HG02870 (cell line): ENCODE data around the gene GNAI2.
"Not testable (repeated sequence)": the region's sequence is repeated elsewhere in the genome, so short reads cannot be mapped to it uniquely, and the experiment has no call there.

Source experiments
- ATAC-seq: cut with Tn5 transposase; IDR thresholded peaks from one replicate; pipeline ENCODE4 v1.9.1; 2021; ENCODE audit warnings: mild to moderate bottlenecking, moderate library complexity; ENCODE audit not compliant: unreplicated experiment

Gene GNAI2

DNA sequence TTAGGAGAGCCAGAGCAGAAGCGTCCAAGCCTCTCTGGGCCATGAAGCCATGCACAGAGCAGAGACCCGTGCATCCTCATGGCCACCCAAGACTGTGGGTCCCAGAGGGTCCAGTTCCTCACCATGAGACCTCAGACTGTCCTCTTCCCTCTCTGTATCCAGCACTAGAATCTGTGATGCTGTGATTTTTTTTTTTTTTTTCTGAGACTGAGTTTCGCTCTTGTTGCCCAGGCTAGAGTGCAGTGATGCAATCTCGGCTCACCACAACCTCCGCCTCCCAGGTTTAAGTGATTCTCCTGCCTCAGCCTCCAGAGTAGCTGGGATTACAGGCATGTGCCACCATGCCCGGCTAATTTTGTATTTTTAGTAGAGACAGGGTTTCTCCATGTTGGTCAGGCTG lies 8.8 kb downstream of the GNAI2 start:
- not testable (repeated sequence) for ATAC-seq

DNA sequence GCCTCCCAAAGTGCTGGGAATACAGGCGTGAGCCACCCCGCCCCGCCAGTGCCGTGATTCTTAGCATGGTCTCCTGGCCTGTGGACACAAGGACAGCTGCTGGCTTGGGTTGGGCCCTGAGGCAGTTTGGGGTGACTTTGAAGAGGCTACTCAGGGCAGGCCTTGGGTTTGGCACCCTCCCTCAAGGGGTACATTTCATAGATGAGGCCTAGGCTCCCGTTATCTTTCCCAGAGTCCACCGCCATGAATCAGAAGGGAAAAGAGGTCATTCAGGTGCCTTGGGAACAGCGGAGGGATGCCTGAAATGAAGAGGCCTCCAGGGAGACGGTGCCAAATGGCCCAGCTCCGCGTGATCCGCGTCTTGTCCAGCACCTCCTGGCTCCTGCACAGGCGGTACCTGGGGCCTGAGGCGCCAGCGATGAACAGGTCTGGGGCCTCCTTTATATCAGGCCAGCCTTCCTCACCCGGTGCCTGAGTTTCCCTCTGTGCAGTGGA lies 9.3 kb downstream of the GNAI2 start:
- no peak for ATAC-seq

DNA sequence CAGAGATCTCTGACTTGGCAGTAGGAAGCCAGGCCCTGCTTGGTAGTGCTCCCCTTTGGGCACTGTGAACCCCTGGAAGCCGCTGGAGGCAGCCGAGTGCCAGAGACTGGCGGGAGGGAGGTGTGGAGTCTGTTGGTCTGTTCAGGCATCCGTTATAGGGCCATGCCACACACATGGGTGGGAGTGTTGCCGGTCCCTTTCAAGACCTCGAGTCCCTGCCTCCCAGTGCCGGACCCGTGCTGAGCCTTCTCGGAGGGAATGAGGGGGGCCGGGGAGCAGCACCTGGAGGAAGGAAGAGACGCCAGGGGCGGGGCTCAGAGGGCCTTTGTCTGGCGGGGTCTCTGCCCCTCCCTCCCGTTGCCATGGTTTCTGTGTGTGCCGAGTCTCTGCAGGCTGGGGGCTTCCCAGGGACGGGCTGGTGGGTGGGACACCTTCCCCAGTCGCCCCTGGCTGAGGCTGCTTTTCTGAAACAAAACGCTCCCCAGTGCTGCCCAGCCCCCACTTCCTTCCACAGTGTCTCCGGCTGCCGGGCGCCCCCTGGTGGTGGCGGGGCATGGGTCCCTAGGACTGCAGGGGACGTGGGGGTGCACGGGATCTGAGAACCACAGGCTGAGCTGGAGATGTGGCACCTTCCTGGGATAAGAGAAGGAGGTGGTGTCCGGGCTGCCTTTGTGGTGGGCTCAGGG lies 10.0 kb downstream of the GNAI2 start:
- peak; percentile 57 for ATAC-seq

DNA sequence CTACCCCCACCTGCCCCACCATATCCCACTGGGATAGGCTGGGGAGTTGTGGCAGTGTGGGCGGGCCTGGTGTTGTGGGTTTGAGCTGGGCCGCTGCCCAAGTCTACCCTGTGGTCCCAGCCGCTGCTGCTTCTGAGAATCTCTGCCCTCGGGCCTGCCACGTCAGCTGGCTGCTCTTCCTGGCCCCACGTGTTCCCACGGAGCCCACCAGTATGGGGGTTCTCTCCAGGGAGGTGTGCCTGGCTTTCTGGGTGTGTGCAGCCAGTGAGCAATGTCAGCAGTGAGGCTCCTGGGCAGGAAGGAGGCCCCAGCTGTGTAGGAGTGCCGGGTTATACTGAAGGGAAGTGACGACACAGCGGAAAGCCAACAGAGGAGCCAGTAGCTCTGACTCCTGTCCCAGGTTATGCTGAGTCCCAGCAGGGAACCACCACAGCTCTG lies 10.5 kb downstream of the GNAI2 start:
- ATAC-seq, result peak; percentile 72

DNA sequence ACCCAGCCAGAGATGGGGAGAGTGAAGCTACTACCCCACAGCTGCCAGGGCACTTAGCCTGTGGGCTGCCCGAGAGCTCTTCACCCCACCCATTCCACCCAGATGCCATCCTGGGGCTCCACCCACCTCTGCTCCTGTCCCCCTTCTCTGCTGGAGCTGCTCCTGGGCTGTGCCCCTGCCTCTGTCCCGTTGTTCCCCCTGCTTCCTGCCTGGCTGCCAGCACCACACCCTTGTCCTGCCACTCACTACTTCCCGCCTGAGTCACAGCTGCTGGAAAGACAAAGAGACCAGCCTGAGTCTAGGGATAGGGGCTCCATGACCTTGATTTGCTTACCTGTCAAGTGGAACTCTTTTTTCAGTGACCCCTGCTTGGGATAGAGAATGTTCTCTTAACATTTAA lies 12.4 kb downstream of the GNAI2 start:
- ATAC-seq, result no peak

DNA sequence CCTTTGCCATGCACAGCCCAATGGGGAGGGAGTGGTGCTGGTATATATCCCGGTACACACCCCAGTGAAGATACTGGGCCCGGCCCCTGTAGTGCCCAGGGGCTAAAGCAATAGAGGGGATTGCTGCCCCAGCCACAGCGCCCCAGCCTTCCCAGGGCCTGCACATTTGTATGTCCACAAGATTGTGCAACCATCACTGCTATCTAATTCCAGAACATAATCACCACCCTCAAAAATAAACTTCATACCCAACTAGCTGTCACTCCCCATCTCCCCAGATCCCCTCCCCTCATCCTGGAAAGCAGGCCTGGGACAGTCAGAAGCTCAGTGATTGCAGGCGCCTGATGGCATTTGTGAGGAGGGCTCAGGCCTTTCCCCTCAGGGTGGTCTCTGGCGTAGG lies 13.5 kb downstream of the GNAI2 start:
- ATAC-seq, result no peak

DNA sequence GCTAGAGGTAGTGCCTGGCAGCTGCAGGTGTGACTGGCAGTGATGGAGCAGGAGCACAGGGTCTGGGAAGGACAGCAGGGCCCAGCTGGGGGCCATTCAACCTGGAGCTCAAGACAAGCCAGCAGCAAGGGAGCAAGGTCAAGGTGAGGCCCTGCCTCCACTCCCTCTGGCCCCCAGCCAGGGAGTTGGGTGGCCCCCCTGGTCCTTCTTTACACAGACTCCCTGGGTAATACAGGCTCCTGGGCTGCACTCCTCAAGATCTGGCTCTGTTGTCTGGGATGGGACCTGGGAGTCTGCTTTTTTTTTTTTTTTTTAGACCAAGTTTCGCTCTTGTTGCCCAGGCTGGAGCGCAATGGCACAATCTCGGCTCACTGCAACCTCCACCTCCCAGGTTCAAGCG lies 14.5 kb downstream of the GNAI2 start:
- ATAC-seq, result no peak

DNA sequence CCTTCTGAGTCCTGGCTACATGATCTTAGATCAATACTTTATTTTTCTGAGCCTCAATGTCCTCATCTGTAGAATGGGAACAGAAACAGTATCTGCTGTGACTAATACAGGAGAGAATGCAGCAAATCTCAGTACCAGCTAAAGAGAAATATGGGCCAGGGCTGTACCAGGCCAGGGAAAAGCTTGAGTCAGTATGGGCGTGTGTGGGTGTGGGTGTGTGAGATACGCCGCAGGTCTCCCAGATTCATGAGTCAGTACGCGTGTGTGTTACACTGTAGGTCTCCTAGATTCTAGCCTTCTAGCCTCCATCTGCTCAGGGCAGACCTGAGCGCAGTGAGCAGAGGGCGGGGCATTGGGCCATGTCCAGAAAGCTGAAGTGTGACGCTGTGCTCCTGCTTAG lies 15.2 kb downstream of the GNAI2 start:
- ATAC-seq, result no peak

DNA sequence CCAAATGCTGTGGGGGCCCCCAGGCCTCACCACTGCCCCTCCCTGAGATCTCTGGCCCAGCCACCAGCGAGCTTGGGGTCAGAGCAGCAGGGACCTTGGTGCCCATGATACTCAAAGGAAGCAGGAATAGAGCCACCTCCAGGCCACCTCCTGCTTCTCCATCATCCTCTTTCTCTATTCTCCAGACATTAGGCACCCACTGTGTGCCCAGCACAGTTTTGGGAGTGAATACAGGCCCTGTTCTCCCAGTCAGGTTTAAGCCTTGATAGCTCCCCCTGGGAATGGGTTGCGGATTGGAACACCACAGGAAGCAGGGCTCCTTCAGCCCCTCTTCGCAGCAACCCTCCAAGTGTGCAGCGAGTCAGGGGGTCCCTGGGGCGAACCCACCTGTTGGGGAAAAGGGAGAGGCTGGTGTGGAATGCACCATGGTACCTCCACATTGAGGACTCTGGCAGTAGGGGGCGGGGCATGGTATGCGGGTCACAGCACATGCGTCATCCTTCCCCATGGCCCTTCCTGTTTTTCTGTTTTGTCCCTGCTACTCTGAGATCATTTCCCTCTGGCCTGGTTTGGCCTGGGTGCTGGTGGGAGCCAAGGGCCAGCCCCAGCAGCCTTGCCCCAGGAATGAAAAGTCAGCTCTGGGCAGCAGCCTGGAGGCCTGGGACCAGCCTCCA lies 18.7 kb downstream of the GNAI2 start:
- no peak for ATAC-seq

DNA sequence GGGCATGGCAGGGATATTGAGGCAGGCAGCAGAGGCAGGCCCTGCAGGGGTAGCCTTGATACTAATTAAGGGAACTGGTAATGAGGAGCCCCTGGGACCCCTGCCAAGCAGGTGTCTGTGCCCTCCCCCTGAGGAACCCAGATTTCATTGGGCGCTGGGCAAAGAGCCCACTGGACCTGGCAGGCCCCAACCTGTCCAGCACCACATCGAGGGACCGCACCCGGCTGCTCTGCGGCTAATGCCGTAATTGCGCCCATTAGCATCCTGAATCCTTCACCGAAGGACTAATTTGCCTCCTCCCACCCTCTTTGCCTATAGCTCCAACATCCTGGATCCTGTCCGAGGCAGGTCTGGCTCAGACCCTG lies 19.2 kb downstream of the GNAI2 start:
- no peak for ATAC-seq

DNA sequence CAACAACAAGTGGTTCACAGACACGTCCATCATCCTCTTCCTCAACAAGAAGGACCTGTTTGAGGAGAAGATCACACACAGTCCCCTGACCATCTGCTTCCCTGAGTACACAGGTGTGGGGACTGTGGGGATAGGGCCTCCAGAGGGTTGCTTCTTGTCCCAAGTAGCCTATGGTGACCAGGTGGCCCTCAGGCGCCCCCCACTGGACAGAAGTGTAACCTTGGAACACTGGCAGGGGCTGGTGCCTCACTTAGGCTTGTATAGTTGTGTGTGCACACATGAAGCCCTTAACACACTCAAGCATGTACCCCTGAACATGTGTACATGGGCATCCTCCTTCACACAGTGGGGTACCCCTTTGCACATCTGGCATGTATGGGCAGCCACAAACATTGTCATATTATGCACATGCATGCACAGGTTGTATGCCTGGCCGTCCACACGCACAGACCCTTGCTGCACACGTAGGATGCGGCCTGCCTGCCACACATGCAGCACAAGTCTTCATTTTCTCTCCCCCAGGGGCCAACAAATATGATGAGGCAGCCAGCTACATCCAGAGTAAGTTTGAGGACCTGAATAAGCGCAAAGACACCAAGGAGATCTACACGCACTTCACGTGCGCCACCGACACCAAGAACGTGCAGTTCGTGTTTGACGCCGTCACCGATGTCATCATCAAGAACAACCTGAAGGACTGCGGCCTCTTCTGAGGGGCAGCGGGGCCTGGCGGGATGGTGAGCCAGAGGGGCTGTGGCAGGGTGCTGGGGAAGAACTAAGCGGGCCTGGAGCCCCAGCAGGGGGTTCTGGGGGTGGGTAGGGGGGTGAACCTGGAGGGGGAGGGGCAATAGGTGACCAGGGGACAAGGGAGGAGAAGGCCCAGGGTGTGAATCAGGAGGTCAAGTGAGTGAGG lies 21.2 kb downstream of the GNAI2 start:
- no peak for ATAC-seq

DNA sequence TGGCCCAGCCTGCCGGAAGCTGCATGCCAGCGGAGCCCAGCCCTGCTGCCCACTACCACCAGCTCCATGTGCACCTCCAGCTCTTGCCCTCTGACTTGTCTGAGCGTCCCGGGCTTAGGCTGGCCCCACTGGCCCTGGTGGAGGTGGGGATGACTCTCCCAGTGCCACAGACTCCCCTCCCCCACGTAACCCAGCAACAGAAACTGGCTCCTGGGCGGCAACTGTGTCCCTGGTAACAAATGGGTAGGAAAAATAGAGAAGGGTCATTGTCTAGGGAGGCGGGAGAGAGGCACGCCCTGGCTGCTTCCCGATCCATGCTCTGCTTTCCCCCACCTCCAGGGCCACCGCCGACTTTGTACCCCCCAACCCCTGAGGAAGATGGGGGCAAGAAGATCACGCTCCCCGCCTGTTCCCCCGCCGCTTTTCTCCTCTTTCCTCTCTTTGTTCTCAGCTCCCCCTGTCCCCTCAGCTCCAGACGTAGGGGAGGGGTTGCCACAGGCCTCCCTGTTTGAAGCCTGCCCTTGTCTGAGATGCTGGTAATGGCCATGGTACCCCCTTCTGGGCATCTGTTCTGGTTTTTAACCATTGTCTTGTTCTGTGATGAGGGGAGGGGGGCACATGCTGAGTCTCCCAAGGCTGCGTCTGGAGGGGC lies 22.2 kb downstream of the GNAI2 start:
- no peak for ATAC-seq

DNA sequence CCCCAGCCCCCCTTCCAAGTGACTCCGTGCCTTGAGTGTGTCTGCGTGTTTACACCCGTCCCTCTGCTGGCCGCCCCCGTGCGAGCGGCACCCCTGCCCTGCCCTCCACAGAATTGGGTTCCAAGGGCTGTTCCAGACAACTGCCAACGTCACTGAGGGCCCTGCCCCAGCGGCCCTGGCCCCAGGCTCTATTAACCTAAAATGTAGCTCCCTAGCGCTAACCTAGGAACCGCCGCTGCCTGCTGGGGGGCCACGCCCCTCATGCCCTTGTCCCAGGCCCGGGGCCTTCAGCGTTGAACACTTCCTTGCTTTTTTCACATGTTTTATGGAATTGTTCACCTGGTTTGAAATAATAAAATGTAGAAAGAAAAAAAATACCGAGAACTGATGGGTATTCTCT lies 23.0 kb downstream of the GNAI2 start:
- no peak for ATAC-seq

DNA sequence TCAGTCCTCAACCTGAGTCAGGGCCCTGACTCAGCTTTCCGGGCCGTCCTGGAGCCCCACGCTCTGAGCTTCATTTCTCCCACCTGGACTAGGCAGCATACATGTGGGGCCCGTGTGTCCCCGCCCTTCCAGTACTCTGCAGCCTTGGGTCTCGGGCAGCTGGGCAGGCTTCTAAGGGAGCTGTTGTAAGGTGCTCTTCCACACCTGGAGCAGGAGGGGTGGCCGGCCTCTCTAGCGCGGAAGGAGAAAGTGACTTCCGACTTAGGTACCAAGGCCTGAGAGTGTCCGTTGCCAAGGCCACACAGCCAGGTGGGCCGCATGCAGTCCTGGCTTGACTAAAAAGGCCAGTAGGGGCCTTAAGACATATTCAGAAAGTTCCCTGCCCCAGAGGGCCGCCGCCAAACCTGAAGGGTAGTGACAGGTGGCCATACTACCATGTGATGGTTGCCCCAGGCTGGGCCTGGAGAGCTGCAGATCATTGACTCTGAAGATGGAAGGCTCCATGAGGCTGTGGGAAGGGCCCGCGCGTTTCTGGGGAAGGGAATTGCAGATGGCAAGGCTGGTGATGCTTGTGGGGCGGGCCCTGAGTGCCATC lies 23.5 kb downstream of the GNAI2 start:
- peak; percentile 9 for ATAC-seq

DNA sequence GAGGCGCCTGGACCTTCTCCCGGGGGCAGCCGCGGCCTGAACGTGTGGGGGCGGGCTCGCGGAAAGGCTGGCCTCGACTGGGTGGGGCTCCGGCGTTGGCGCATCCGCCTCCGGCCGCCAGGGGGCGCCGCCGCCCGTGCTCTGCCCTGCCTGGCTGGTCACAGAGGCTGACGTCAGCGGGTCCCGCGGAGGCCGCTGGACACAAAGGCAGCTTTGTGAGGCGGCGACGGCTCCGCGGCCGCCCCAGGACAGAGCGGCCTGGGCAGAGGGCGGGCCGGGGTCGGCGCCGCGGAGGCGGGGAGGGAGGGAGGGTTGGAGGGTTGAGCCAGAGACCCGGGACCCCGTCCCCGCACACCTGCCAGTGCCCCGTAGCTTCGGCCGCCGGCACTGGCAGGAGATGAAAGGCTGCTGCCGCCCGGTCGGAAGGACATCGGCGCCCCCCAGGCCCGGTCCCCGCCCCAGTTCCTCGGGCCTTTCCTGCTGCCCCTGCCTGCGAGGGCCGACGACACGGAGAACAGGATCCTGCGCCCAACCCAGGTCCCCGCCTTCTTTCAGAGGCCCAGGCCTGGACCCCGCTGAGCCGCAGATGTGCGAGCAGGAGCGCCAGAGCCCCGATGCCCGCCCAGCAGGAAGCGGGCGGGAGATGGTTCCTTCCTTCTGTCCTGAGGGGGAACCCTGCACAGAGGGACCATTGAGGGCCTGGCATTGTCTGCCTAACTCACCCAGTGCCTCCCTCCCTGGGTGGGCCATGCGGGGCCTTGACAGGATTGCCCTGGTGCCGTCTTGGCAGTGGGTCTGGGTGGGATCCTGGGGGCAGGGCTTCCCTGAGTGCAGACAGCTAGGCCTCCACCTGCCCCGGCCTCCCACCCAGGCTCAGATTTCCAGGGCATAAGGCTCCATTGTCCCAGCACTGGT lies 24.3 kb downstream of the GNAI2 start:
- peak; percentile 66 for ATAC-seq

DNA sequence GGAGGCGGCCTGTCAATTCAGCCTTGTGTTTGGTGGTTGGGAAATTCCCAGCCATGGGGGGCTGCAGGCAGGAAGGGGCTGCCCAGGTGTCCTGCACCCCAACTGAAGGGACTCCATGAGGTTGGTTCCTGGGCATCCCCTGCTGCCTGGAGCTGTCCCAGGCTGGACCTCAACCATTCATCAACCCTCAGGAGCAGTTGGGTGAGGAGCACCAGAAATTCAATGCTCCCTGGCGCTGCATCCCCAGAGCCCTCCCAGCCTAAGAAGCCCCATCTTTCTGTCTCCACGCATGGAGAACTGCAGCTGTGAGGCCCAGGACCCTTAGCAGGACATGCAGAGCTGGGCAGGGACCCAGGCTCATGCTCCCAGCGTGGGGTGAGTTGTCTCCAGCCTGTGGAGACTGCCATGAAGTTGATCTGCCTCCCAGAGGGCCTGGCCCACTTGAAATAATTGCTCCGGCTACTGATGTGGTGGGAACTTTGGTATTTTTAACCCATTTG lies 25.0 kb downstream of the GNAI2 start:
- no peak for ATAC-seq

DNA sequence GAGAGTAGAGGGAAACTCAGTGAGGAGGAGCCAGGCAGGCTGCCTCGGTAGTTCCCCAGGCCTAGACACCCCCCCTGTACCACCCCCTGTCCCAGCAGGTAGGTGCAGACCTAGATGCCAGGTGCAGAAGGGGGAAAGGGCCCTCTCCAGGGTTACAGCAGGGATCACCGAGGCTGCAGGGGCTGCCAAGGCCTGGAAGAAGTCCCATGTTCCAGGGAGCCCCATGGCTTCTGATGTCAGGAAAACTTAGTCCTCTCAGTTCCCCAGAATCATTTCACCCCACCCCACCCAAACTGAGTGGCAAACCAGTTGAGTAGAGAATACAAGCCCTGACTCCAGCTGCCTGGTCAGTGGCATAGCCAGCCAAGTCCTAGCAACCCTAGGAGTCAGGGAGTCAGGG lies 25.5 kb downstream of the GNAI2 start:
- ATAC-seq, result no peak

DNA sequence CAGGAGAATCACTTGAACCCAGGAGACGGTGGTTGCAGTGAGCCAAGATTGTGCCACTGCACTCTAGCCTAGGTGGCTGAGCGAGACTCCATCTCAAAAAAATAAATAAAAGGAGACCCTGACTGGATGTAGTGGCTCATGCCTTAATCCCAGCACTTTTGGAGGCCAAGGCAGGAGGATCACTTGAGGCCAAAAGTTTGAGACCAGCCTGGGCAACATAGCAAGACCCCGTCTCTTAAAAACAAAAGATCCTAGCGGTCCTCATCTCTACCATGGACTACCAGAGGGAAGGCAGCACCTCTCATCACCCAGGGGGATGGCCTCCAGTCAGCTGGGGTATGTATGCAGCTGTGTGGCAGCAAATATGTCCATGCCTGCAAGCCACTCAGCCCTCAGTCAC lies 26.2 kb downstream of the GNAI2 start:
- ATAC-seq, result not testable (repeated sequence)

DNA sequence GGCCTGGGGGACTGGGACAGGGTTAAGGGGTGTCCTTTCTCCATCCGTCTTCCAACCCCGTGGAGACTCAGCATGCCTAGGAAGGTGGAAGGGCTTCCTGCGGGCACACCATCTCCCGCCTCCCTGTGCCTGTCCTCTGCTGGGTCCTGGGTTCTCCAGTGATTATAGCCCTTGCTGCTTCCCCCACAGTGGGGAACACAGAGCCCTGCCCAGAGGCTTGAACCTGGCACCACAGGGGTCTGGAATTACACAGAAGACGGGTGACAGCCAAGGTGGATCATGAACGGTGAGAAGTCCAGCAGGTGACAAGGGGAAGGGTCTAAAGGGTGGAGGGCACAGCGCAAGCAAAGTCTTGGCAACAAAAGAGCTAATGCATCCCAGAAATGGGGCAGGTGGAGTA lies 26.8 kb downstream of the GNAI2 start:
- ATAC-seq, result no peak
